Measurements from ENCODE around the gene ZKSCAN1.
"Not testable (repeated sequence)": the region's sequence is repeated elsewhere in the genome, so short reads cannot be mapped to it uniquely, and the experiment has no call there.

GRCh38 chr7:99969813-99970212 is 45.6 kb upstream of the ZKSCAN1 start:
- TF ChIP-seq CTCF (IDR thresholded peaks at IDR 0.05; ENCODE audit: low read depth, low read length, poor library complexity, severe bottlenecking); EZH2phosphoT487 (IDR thresholded peaks at IDR 0.05; ENCODE audit: borderline replicate concordance, low read length): not testable (repeated sequence)
